Hepatocyte (in vitro differentiated cells): ENCODE results near the gene HDGFL2.

Experiments
- EZH2 ChIP-seq: fragments of 200-600 bp; sonication (generic); IDR thresholded peaks from 2 replicates; pipeline ENCODE4 v1.6.1; 2016; ENCODE audit warnings: antibody characterized with exemption, mild to moderate bottlenecking, borderline replicate concordance
- TF ChIP-seq, protein P1 (sequence below): fragments of 200-600 bp; sonication (generic); IDR thresholded peaks from 2 replicates; pipeline ENCODE4 v1.5.1; 2016; ENCODE audit warnings: antibody characterized with exemption, mild to moderate bottlenecking; ENCODE audit not compliant: poor library complexity

- no peak for TF ChIP-seq EZH2
- TF ChIP-seq, protein P1, sequence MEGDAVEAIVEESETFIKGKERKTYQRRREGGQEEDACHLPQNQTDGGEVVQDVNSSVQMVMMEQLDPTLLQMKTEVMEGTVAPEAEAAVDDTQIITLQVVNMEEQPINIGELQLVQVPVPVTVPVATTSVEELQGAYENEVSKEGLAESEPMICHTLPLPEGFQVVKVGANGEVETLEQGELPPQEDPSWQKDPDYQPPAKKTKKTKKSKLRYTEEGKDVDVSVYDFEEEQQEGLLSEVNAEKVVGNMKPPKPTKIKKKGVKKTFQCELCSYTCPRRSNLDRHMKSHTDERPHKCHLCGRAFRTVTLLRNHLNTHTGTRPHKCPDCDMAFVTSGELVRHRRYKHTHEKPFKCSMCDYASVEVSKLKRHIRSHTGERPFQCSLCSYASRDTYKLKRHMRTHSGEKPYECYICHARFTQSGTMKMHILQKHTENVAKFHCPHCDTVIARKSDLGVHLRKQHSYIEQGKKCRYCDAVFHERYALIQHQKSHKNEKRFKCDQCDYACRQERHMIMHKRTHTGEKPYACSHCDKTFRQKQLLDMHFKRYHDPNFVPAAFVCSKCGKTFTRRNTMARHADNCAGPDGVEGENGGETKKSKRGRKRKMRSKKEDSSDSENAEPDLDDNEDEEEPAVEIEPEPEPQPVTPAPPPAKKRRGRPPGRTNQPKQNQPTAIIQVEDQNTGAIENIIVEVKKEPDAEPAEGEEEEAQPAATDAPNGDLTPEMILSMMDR = no peak
Observed at GRCh38 chr19:4439243-4439642, 32.9 kb upstream of the HDGFL2 start.
